H9 (cell line): ENCODE data around the gene ELF2. TPM values are rescaled to one million over a fixed set of nuclear protein-coding genes. Genes with fewer than 3 reads are reported as not detected.

Experiments
- DNase-seq: peaks from one replicate; pipeline ENCODE4 v3.0.0-alpha.2; 2017
- H2AFZ ChIP-seq: one replicate; pipeline ENCODE4 v1.6.1; 2013; ENCODE audit warnings: mild to moderate bottlenecking, low read length, control low read depth, moderate library complexity
- H2AK5ac ChIP-seq: 2 replicates; pipeline ENCODE4 v1.6.1; 2013; ENCODE audit warnings: low read length, control low read depth, mixed read lengths; ENCODE audit not compliant: insufficient read length
- H2BK120ac ChIP-seq: one replicate; pipeline ENCODE4 v1.6.1; 2013; ENCODE audit warnings: low read depth, mild to moderate bottlenecking, low read length, control low read depth, inconsistent platforms; ENCODE audit not compliant: poor library complexity, severe bottlenecking
- H2BK12ac ChIP-seq: 2 replicates; pipeline ENCODE4 v1.6.1; 2013; ENCODE audit warnings: low read length, control low read depth, mixed read lengths, low read depth; ENCODE audit not compliant: insufficient read length
- H2BK15ac ChIP-seq: 2 replicates; pipeline ENCODE4 v1.6.1; 2013; ENCODE audit warnings: low read depth, low read length, control low read depth
- H2BK20ac ChIP-seq: one replicate; pipeline ENCODE4 v1.6.1; 2013; ENCODE audit warnings: low read depth, mild to moderate bottlenecking, low read length, control low read depth, inconsistent platforms; ENCODE audit not compliant: poor library complexity, severe bottlenecking
- H2BK5ac ChIP-seq: 2 replicates; pipeline ENCODE4 v1.6.1; 2013; ENCODE audit warnings: low read length, control low read depth, mixed read lengths; ENCODE audit not compliant: insufficient read length
- H3K14ac ChIP-seq: 2 replicates; pipeline ENCODE4 v1.6.1; 2013; ENCODE audit warnings: low read length, control low read depth; ENCODE audit not compliant: insufficient read depth
- H3K18ac ChIP-seq: 2 replicates; pipeline ENCODE4 v1.6.1; 2013; ENCODE audit warnings: low read depth, mild to moderate bottlenecking, mixed read lengths, low read length, control low read depth; ENCODE audit not compliant: insufficient read length
- H3K23ac ChIP-seq: 2 replicates; pipeline ENCODE4 v1.6.1; 2013; ENCODE audit warnings: low read length, control low read depth, mixed read lengths, low read depth; ENCODE audit not compliant: insufficient read length
- H3K23me2 ChIP-seq: 2 replicates; pipeline ENCODE4 v1.6.1; 2013; ENCODE audit warnings: low read depth, mild to moderate bottlenecking, mixed read lengths, low read length, control low read depth; ENCODE audit not compliant: insufficient read length, poor library complexity, severe bottlenecking
- H3K27ac ChIP-seq: 2 replicates; pipeline ENCODE4 v1.5.1; 2013; ENCODE audit warnings: low read length, control low read depth, mixed read lengths, low read depth; ENCODE audit not compliant: insufficient read length
- H3K27me3 ChIP-seq: 2 replicates; pipeline ENCODE4 v1.6.1; 2013; ENCODE audit warnings: low read length, control low read depth, inconsistent platforms; ENCODE audit not compliant: insufficient read depth
- H3K4ac ChIP-seq: 2 replicates; pipeline ENCODE4 v1.6.1; 2013; ENCODE audit warnings: low read depth, mild to moderate bottlenecking, control low read depth, inconsistent platforms, low read length, moderate library complexity
- H3K4me1 ChIP-seq: 2 replicates; pipeline ENCODE4 v1.6.1; 2013; ENCODE audit warnings: low read length, control low read depth, inconsistent platforms; ENCODE audit not compliant: insufficient read depth
- H3K4me2 ChIP-seq: 2 replicates; pipeline ENCODE4 v1.6.1; 2013; ENCODE audit warnings: low read length, control low read depth, mixed read lengths; ENCODE audit not compliant: insufficient read length, insufficient read depth
- H3K56ac ChIP-seq: 2 replicates; pipeline ENCODE4 v1.6.1; 2013; ENCODE audit warnings: low read depth, mild to moderate bottlenecking, mixed read lengths, low read length, control low read depth; ENCODE audit not compliant: insufficient read length
- H3K79me1 ChIP-seq: 2 replicates; pipeline ENCODE4 v1.6.1; 2013; ENCODE audit warnings: low read depth, mild to moderate bottlenecking, moderate library complexity, low read length, control low read depth, inconsistent platforms; ENCODE audit not compliant: insufficient read depth, poor library complexity, severe bottlenecking
- H3K79me2 ChIP-seq: 2 replicates; pipeline ENCODE4 v1.6.1; 2013; ENCODE audit warnings: low read length, control low read depth, inconsistent platforms; ENCODE audit not compliant: insufficient read depth
- H3K9ac ChIP-seq: 2 replicates; pipeline ENCODE4 v1.6.1; 2013; ENCODE audit warnings: low read length, control low read depth, mixed read lengths; ENCODE audit not compliant: insufficient read length; ENCODE audit errors: extremely low read depth
- H3K9me3 ChIP-seq: one replicate; pipeline ENCODE4 v1.6.1; 2013; ENCODE audit warnings: low read depth, low read length, inconsistent platforms; ENCODE audit not compliant: control insufficient read depth
- H3T11ph ChIP-seq: one replicate; pipeline ENCODE4 v1.6.1; 2013; ENCODE audit warnings: mild to moderate bottlenecking, low read length, control low read depth, inconsistent platforms
- H4K20me1 ChIP-seq: one replicate; pipeline ENCODE4 v1.6.1; 2013; ENCODE audit not compliant: control insufficient read depth, insufficient read length, insufficient read depth
- H4K5ac ChIP-seq: 2 replicates; pipeline ENCODE4 v1.6.1; 2013; ENCODE audit warnings: low read depth, mild to moderate bottlenecking, mixed read lengths, low read length, control low read depth; ENCODE audit not compliant: insufficient read length
- H4K8ac ChIP-seq: replicated peaks from 2 replicates; pipeline ENCODE4 v1.6.1; 2013; ENCODE audit warnings: low read length, control low read depth, mixed read lengths, low read depth; ENCODE audit not compliant: insufficient read length
- H4K91ac ChIP-seq: 2 replicates; pipeline ENCODE4 v1.6.1; 2013; ENCODE audit warnings: low read depth, mild to moderate bottlenecking, moderate library complexity, mixed read lengths, low read length, control low read depth; ENCODE audit not compliant: insufficient read length
- H3K27ac Mint-ChIP-seq, 3 experiments: 2 replicates in 2 of 3; 3 replicates in 1 of 3; pipeline ENCODE4 v1.8.0; 2020 to 2021; ENCODE audit warnings: mixed read lengths in 3 of 3, mild to moderate bottlenecking in 1 of 3, moderate library complexity in 1 of 3
- H3K27me3 Mint-ChIP-seq: 2 replicates; pipeline ENCODE4 v1.8.0; 2021; ENCODE audit warnings: low read depth, mild to moderate bottlenecking, moderate library complexity, mixed read lengths
- H3K36me3 Mint-ChIP-seq, 3 experiments: 2 replicates in 2 of 3; 3 replicates in 1 of 3; pipeline ENCODE4 v1.8.0; 2020 to 2021; ENCODE audit warnings: low read depth in 3 of 3, mixed read lengths in 3 of 3; ENCODE audit not compliant: insufficient read depth in 1 of 3
- H3K4me1 Mint-ChIP-seq, 2 experiments: 2 replicates each; pipeline ENCODE4 v1.8.0; 2020; ENCODE audit warnings: mixed read lengths in 2 of 2
- H3K4me3 Mint-ChIP-seq, 2 experiments: 2 replicates in 1 of 2; 3 replicates in 1 of 2; pipeline ENCODE4 v1.8.0; 2020 to 2021; ENCODE audit warnings: mild to moderate bottlenecking in 2 of 2, mixed read lengths in 2 of 2, moderate library complexity in 1 of 2
- H3K9me3 Mint-ChIP-seq, 2 experiments: 2 replicates in 1 of 2; 3 replicates in 1 of 2; pipeline ENCODE4 v1.8.0; 2020; ENCODE audit warnings: mild to moderate bottlenecking in 2 of 2, mixed read lengths in 2 of 2, moderate library complexity in 1 of 2
- CTCF ChIP-seq: fragments of 200-600 bp; sonication (generic); conservative IDR thresholded peaks from 3 replicates; pipeline ENCODE4 v1.8.0; 2021; ENCODE audit warnings: antibody characterized with exemption, mild to moderate bottlenecking
- WGBS: extraction: QIAGEN DNeasy Blood & Tissue Kit; methylation state at CpG from one replicate; pipeline ENCODE4 v1.1.7; 2013; ENCODE audit warnings: missing lambda C conversion rate, low lambda C conversion rate, mixed read lengths; ENCODE audit not compliant: insufficient read length; ENCODE audit errors: extremely low coverage; 5-methylcytosine and 5-hydroxymethylcytosine counted together
- total RNA-seq: library from RNA; stranded (reverse); gene quantifications from 2 replicates; pipeline ENCODE4 v1.2.1, GENCODE V29; 2021

ELF2 gene
- total RNA-seq, 1 experiment from 2014 or later: 49.6 TPM

GRCh38 chr4:139014371-139015268 is 162.4 kb downstream of the ELF2 start:
- H3K9ac ChIP-seq: no peak overlapping the region
- H4K91ac ChIP-seq: no peak overlapping the region
- no peak overlapping the region for H3T11ph ChIP-seq
- peaks cover 0 to 11% (median 5%) of the 10 kb centered on the region in 3 experiments; a peak in 3 of 7 replicates for H3K36me3 Mint-ChIP-seq
- H2BK20ac ChIP-seq: no peak overlapping the region
- H3K4me1 ChIP-seq: peaks cover 11% of the 10 kb centered on the region
- H3K23ac ChIP-seq: no peak overlapping the region
- H2AK5ac ChIP-seq: no peak overlapping the region
- H3K9me3 Mint-ChIP-seq: no peaks in the 10 kb centered on the region; a peak in 1 of 5 replicates
- H3K4me2 ChIP-seq: peak overlapping the region; percentile 47
- H4K20me1 ChIP-seq: no peaks in the 10 kb centered on the region
- H3K27me3 Mint-ChIP-seq: no peaks in the 10 kb centered on the region; the same call in 1 of the 2 replicates
- no peak overlapping the region for H2AFZ ChIP-seq
- H3K18ac ChIP-seq: no peak overlapping the region
- no peak for DNase-seq
- H3K9me3 ChIP-seq: no peaks in the 10 kb centered on the region
- no peak overlapping the region for H3K4ac ChIP-seq
- no peak overlapping the region for H3K56ac ChIP-seq
- H3K27ac Mint-ChIP-seq: peak overlapping the region; percentile 7 to 100 (median 99); a peak in 5 of 7 replicates
- H4K8ac ChIP-seq: no peak overlapping the region
- peaks cover 42 to 45% of the 10 kb centered on the region in 2 experiments for H3K4me1 Mint-ChIP-seq
- H3K4me3 Mint-ChIP-seq: peak overlapping the region; percentile 85 to 92
- peak overlapping the region; percentile 47 for H3K27ac ChIP-seq
- no peak overlapping the region for H4K5ac ChIP-seq
- no peak overlapping the region for H2BK5ac ChIP-seq
- peaks cover 20% of the 10 kb centered on the region; the same call in 1 of the 2 replicates for H3K79me2 ChIP-seq
- no peaks in the 10 kb centered on the region for H3K79me1 ChIP-seq
- no peak for TF ChIP-seq CTCF
- no CpG with 5 or more reads among the region's 9 CpGs for WGBS
- H2BK12ac ChIP-seq: no peak overlapping the region
- H3K23me2 ChIP-seq: peaks cover 4% of the 10 kb centered on the region
- no peak overlapping the region for H2BK120ac ChIP-seq
- H2BK15ac ChIP-seq: no peak overlapping the region
- H3K27me3 ChIP-seq: no peaks in the 10 kb centered on the region
- H3K14ac ChIP-seq: 0 out of 2 replicates have a peak overlapping the region, but pooled peaks have one; percentile 26
